Stimulated activated CD8-positive, alpha-beta memory T cell treated with anti-CD3 and anti-CD28 coated beads, Interleukin-15, amount 100 ng/mL, for 4 hours (primary cell): Measurements from ENCODE around the gene MACROD2.

Experiments
- DNase-seq, 2 donors: peaks; one replicate each; pipeline ENCODE4 v3.0.0-alpha.2; 2020; ENCODE audit warnings: low read depth in 2 of 2

Gene MACROD2

GRCh38 chr20:15576411-15576810 is 1581.1 kb downstream of the MACROD2 start:
- no peak for DNase-seq

DNA sequence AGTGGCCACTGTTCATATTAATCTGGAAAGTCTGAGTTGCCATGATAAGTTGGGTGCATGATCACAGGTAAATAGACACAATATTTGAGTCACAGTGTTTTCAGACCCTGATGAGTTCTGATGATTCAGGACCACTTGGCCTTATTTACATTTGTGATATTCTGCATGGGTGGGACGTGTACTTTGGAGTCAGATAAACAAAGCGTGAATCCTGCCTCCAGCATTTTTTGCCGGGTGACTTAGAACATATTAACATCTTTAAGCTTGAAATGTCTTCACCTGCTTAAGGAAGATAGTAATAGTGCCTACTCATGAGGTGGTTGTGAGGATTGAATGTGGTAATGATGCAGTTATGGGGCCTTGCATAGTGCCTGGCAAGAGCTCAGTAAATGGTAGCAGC is 1582.8 kb downstream of the MACROD2 start:
- DNase-seq = no peak

DNA sequence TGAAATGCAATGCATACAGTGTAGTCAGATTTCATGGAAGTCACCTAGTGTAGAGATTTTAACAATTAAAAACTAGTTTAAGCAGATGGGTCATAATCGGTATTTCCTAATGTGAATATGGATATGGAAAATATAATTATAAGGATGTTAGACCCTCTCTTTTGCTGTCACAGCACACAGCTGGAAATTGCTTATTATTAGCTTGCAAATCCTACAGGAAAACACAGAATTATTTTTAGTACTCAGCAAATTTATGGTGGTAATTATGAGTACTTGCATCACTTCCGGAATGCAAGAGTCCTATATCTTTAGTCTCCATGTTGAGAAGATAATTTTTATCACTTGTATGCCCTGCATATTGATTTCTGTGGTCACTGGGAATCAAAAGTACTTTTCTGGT is 1584.4 kb downstream of the MACROD2 start:
- DNase-seq = no peak

DNA sequence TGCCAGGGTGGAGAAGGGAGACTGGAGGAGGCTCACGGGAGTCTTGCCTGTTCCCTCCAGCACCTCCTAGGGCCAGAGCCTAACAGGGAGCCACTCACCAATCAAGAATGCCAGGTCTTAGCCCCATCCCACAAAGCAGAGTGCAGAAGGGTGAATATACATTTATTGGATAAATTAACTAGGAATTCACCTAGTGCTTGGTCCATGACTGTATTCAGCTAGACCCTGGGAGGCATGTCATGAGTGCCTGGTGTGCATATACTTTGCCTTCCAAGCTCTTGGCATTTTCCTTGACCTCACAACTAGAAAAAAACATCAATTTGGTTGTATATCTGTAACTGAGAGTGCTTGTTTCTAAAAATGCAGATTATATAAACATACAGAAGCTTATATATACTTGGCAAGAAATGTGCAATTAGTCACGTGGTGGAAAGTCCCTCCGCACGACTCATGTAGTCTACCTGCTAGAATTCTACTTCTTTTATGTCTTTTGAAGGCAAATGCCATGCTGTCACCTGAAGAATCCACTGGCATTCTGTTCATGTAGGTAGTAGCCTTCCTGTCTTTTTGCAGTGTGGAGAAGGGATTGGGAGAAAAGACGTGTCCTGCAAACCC is 1586.9 kb downstream of the MACROD2 start:
- no peak for DNase-seq

- no peak for DNase-seq
Observed at GRCh38 chr20:15584507-15584906, 1589.2 kb downstream of the MACROD2 start.

GRCh38 chr20:15593081-15593480 is 1597.8 kb downstream of the MACROD2 start:
- no peak for DNase-seq

DNA sequence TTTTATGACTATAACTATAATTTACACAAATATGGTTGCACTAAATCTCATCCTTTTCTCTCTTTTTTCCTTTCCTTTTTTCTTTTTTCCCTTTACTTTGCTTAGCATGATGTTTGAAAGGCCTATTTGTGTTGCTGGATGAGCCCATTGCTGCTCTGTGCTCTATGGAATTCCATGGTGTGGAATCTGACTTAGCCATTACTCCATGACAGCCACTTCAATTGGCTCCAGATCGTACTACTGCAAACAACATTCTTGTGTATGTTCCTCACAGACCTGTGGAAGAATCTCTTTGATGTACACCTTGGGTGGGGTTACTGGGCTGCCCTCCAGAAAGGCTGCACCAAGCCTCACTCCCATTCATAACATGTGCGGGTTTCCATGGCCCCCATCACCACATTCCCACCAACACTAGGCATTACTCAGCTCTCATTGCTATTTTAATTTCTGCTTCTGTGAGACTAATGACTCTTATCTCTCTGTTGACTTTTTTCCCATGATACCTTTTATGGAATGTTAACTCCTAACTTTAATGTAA is 1598.9 kb downstream of the MACROD2 start:
- DNase-seq = no peak

DNA sequence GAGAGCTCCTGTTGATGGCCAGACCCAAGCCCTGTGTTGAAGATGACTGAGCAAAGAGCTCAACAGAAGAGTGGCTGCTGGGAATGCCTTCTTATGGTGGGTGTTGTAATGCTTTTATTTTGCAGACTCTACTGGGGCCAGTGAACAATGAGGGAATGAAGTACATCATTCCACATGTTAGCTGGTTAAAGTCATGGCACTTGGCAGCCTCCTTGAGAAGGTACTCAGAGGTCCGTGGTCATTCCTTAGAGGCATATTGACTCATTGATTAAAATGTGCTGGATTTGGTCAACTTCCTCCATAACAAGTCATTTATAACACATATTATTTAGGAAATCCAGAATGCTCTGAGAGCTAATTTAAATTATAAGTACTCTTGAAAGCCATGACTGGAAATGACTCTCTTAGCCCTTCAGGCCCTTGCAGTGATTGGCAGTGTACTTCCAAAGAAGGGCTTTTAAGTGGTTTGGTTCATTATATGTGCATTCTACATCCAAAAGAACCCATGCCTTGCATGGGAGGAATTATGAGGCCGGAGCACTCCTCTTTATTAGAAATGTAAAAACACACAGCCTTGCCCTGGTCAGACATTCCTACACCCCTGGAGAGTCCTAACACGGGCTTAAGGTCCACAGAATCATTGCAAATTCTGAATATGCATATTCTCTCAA is 1601.0 kb downstream of the MACROD2 start:
- no peak for DNase-seq

GRCh38 chr20:15597306-15597705 is 1602.0 kb downstream of the MACROD2 start:
- DNase-seq = no peak

DNA sequence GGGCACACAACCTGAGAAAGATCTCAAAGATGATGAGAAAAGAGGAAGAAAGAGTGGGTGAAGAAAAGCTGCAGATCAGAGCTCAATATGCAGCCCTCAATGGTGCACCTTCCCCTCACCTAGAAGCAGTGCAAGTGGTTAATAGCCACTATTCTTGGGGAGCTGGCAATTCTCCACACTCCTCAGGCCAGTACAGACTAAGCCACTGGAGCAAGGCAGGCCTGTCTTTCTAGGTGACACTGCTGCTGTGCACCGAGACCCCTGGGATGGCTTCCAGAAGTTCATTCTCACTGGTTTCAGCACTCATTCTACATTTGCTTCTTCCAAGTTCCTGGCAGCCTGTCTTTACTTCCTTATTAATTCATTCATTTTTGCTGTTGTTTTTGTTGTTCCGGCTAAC is 1604.6 kb downstream of the MACROD2 start:
- DNase-seq = no peak

DNA sequence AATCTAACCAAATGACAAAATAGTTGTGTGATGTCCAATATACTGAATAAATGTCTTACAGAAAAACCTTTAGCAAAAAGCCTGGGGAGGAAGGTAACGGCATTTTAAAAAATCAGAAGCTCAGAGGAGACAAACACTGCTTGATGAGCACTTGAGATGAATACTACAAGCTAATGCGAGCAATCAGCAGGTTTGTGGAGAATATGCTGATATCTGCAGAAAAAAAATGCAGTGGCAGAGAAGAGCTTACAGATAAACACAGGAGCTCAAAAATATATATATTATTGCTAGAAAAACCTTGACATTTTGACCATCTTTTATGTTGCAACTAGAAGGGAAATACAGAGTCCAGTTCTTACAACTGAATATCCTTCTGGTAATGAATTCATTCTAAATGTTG is 1605.2 kb downstream of the MACROD2 start:
- no peak for DNase-seq

GRCh38 chr20:15603506-15603905 is 1608.2 kb downstream of the MACROD2 start:
- DNase-seq = no peak

- DNase-seq = no peak
Observed at GRCh38 chr20:15603978-15604805, 1608.9 kb downstream of the MACROD2 start.

DNA sequence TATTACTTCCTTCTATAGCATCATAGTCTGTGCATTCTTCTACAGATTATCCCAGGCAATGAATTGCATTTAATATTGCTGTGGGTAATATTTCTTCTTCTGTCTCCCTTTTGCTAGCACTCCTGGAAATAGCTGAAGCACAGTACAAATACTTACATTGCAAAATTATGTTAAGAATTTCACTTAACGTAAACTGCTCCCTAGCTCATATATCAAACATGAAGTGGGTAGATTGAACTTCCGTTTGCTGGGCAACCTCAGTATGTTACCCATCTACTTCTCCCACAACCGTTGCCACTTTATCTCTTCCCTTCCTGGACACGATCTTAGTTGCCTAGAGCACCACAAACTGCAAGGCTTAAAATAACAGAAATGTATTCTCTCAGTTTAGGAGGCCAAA is 1614.6 kb downstream of the MACROD2 start:
- DNase-seq = no peak

- DNase-seq = no peak
Observed at GRCh38 chr20:15610787-15611186, 1615.5 kb downstream of the MACROD2 start.

- no peak for DNase-seq
Observed at GRCh38 chr20:15611541-15611940, 1616.2 kb downstream of the MACROD2 start.

DNA sequence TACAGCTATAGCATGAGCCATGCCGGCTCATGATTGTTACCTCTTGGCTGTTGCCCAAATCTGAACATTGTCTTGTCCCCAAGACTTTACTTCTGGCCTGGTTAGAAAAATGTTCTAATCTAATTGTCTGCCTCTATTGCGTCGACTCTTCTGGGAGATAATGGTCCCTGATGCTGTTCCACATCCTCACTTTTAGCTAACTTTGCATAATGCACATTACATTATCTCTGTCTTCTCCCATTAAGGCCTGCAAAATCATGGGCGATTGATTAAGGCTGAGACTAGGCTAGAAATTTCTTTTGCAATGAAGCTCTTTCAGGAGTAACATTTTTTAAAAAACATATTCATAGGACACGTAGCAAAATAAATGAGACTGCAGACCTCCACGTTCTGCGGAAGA is 1616.9 kb downstream of the MACROD2 start:
- DNase-seq = no peak

DNA sequence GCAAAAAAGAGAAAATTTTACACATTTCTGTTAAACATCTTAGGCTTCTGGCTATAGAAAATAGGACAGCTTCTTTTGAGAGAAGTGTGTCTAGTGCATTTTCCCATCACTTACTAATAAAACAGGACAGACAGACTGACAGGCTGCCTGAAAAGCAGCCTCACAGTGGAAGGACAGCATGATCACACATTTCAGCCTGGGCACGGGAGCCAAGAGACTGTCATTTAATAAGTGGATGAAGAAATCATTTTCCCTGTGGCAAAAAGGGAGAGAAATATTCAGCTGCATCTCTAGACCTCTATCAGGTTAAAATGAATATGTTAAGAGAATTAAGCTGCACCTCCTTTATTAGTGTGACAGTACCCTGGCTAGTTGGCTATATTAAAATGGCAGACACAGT is 1617.5 kb downstream of the MACROD2 start:
- DNase-seq = no peak

GRCh38 chr20:15613530-15613929 is 1618.2 kb downstream of the MACROD2 start:
- DNase-seq = no peak

DNA sequence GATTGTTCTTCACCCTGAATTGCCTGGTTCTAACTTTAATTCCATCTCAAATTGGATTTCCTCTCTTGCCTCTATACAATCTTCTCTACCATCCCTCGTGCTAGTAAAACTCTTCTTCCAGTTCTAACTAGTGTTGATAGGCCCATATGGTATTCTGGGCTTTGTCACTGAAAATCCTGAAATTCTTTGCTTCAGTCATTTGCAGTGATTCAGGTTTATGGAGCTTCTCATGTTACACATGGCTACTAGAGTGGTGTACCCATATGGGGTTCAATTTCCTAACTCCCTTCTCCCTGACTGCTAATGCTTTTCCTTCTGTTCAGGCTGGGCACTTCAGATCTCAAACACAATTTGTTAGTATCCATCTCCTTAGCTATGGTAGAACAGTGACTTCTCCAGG is 1621.3 kb downstream of the MACROD2 start:
- no peak for DNase-seq

GRCh38 chr20:15618110-15618509 is 1622.8 kb downstream of the MACROD2 start:
- no peak for DNase-seq

- DNase-seq = no peak
Observed at GRCh38 chr20:15618912-15619311, 1623.6 kb downstream of the MACROD2 start.

- no peak for DNase-seq
Observed at GRCh38 chr20:15619341-15619740, 1624.0 kb downstream of the MACROD2 start.
